NB4 (cell line): ENCODE data around the gene POMP.

ENCODE experiments used
- DNase-seq: peaks from one replicate; pipeline ENCODE4 v3.0.0; 2010; ENCODE audit warnings: low read depth
- H3K4me3 ChIP-seq: one replicate; pipeline ENCODE4 v1.5.1; 2011; ENCODE audit warnings: mild to moderate bottlenecking, low read depth, low read length, moderate library complexity
- CTCF ChIP-seq: IDR thresholded peaks from one replicate; pipeline ENCODE4 v1.5.1; 2012; ENCODE audit warnings: low read depth, low read length
- MAX ChIP-seq: IDR thresholded peaks from 2 replicates; pipeline ENCODE4 v1.6.1; 2011; ENCODE audit warnings: low read depth, low read length
- MYC ChIP-seq: IDR thresholded peaks from 2 replicates; pipeline ENCODE4 v1.6.1; 2011; ENCODE audit warnings: low read depth, low read length
- POLR2A ChIP-seq: IDR thresholded peaks from 2 replicates; pipeline ENCODE4 v1.6.1; 2011; ENCODE audit warnings: mild to moderate bottlenecking; ENCODE audit not compliant: insufficient read length; ENCODE audit errors: extremely low read depth

Gene POMP

GRCh38 chr13:28658796-28659620, at the start of gene POMP:
Gene POMP, plus strand, starts transcription at chr13:28659130. Its CDS starts 55 bp downstream, at chr13:28659185.
- H3K4me3 ChIP-seq, result peak within 1 kb of the TSS; percentile 90
- DNase-seq, result peak; percentile 97
- TF ChIP-seq MYC (peak; percentile 66), CTCF (no peak), MAX (peak; percentile 68), POLR2A (peak; percentile 98)

- H3K4me3 ChIP-seq, result no peak overlapping the region
- TF ChIP-seq CTCF (no peak), MAX (no peak), MYC (no peak), POLR2A (no peak)
- no peak for DNase-seq
Observed at GRCh38 chr13:28609381-28609780, 49.5 kb upstream of the POMP start.

- H3K4me3 ChIP-seq, result no peak overlapping the region
- no peak for TF ChIP-seq CTCF
- no peak for DNase-seq
Observed at GRCh38 chr13:28609926-28610325, 49.0 kb upstream of the POMP start.

- TF ChIP-seq MAX (no peak), MYC (no peak), CTCF (no peak), POLR2A (no peak)
- no peak overlapping the region for H3K4me3 ChIP-seq
- no peak for DNase-seq
Observed at GRCh38 chr13:28610996-28611395, 47.9 kb upstream of the POMP start.

GRCh38 chr13:28611654-28612131, 47.2 kb upstream of the POMP start:
- H3K4me3 ChIP-seq, result no peak overlapping the region
- peak; percentile 78 for DNase-seq
- TF ChIP-seq MYC (peak; percentile 40; the same call in 1 of the 2 replicates), MAX (peak; percentile 52), POLR2A (no peak), CTCF (no peak)

GRCh38 chr13:28613562-28613961, 45.4 kb upstream of the POMP start:
- H3K4me3 ChIP-seq, result no peak overlapping the region
- no peak for TF ChIP-seq MAX
- no peak for TF ChIP-seq MYC
- no peak for TF ChIP-seq POLR2A
- TF ChIP-seq CTCF, result no peak

More at GRCh38 chr13:28613562-28613961, 45.4 kb upstream of the POMP start:
- DNase-seq, result no peak
